ENCODE results near the gene GRM1.

DNA sequence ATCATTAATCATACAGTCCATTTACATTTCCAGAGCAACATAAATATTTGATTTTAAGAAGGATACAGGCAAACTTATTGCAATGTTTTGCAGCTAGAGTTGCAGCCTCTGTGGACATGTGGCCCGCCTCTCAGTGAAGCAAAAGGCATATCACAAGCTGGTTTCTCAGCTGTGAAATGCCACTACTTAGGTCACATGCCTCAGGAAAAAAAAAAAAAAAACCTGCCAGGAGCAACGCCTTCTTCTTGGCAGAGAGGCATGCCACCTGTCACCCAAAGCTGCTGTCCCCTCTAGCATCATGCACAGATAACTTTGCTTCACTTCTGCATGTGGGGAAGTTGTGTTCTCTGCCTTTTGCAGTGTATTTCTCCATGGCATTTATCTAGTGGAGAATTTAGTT, 18.5 kb downstream of the GRM1 start:
- TF ChIP-seq CTCF (conservative IDR thresholded peaks at IDR 0.05 in 1 of 2, IDR thresholded peaks at IDR 0.05 in 1 of 2; ENCODE audit: low read depth in 1 of 2, low read length in 2 of 2) = no peak
- TF ChIP-seq EZH2 (IDR thresholded peaks at IDR 0.05; ENCODE audit: low read length, missing control alignments) = no peak
